ENCODE results near the gene PTPRO.

- TF ChIP-seq PRDM15 (CRISPR knock-in tag; IDR thresholded peaks at IDR 0.05) (no peak), POLR2A (IDR thresholded peaks at IDR 0.05; ENCODE audit: low read depth, low read length) (no peak), DPF2 (IDR thresholded peaks at IDR 0.05) (no peak), POLR2AphosphoS5 (IDR thresholded peaks at IDR 0.05; ENCODE audit: low read length) (no peak), NFXL1 (IDR thresholded peaks at IDR 0.05; ENCODE audit: borderline replicate concordance) (no peak), CHD1 (IDR thresholded peaks at IDR 0.05; ENCODE audit: low read depth, low read length) (no peak), USF2 (IDR thresholded peaks at IDR 0.05; ENCODE audit: borderline replicate concordance, low read depth, low read length) (no peak), CTCF (IDR thresholded peaks at IDR 0.05 in 2 of 3, conservative IDR thresholded peaks at IDR 0.05 in 1 of 3; ENCODE audit: control insufficient read depth in 2 of 3, extremely low read depth in 1 of 3, insufficient read depth in 1 of 3, low read depth in 3 of 3, low read length in 3 of 3) (no peak), CREM (IDR thresholded peaks at IDR 0.05; ENCODE audit: low read depth) (no peak), EZH2 (IDR thresholded peaks at IDR 0.05; ENCODE audit: borderline replicate concordance, control insufficient read depth, low read depth, low read length) (no peak), E2F4 (IDR thresholded peaks at IDR 0.05; ENCODE audit: low read depth, low read length) (no peak), MYC (IDR thresholded peaks at IDR 0.05; ENCODE audit: insufficient read depth, insufficient read length, insufficient replicate concordance, low read length, severe bottlenecking) (no peak)
Measured at GRCh38 chr12:15555446-15555845, 233.1 kb downstream of the PTPRO start.

Measured in GM12878 (cell line).